Naive thymus-derived CD4-positive, alpha-beta T cell (primary cell): ENCODE measurements around the gene THSD4. TPM values are rescaled to one million over a fixed set of nuclear protein-coding genes. Genes with fewer than 3 reads are reported as not detected.

ENCODE experiments used
- ATAC-seq: fragments of 150-1000 bp; cut with Tn5 transposase; 2 replicates; pipeline ENCODE4 v1.10.0; 2021; ENCODE audit warnings: mild to moderate bottlenecking, moderate library complexity
- CTCF ChIA-PET: fragments of 350-600 bp; sonication (Branson Sonifier 250); formaldehyde crosslinking; loops from one replicate; lab custom pipeline; 2021; ENCODE audit warnings: antibody characterized with exemption; lab: Charles Lee
- POLR2A ChIA-PET: fragments of 350-600 bp; sonication (Branson Sonifier 250); formaldehyde crosslinking; loops from one replicate; lab custom pipeline; 2021; ENCODE audit warnings: antibody characterized with exemption, inconsistent platforms; lab: Charles Lee
- DNase-seq, 9 donors: peaks; one replicate each; pipeline versions ENCODE4 v3.0.0 to v3.0.0-alpha.2; 2020 to 2022; ENCODE audit warnings: mixed read lengths in 1 of 9
- H3K27ac ChIP-seq: one replicate; pipeline ENCODE4 v1.7.0; 2013; ENCODE audit warnings: mild to moderate bottlenecking, low read depth, low read length, moderate library complexity
- H3K27me3 ChIP-seq, 2 donors: one replicate each; pipeline ENCODE4 v1.7.0; 2013; ENCODE audit warnings: low read length in 2 of 2, mild to moderate bottlenecking in 2 of 2, moderate library complexity in 2 of 2; ENCODE audit not compliant: control insufficient read depth in 2 of 2, insufficient read depth in 2 of 2
- H3K36me3 ChIP-seq, 3 experiments: 1 replicate in 2 of 3; 2 replicates in 1 of 3; pipeline ENCODE4 v1.7.0; 2013; ENCODE audit warnings: low read length in 3 of 3, mild to moderate bottlenecking in 3 of 3, moderate library complexity in 1 of 3; ENCODE audit not compliant: insufficient read depth in 3 of 3, control insufficient read depth in 2 of 3
- H3K4me1 ChIP-seq, 2 donors: one replicate each; pipeline ENCODE4 v1.7.0; 2013; ENCODE audit warnings: low read length in 2 of 2, mild to moderate bottlenecking in 2 of 2, moderate library complexity in 1 of 2; ENCODE audit not compliant: control insufficient read depth in 2 of 2, insufficient read depth in 2 of 2
- H3K4me3 ChIP-seq: 2 replicates; pipeline ENCODE4 v1.7.0; 2013; ENCODE audit warnings: mild to moderate bottlenecking, low read length
- H3K9me3 ChIP-seq, 3 experiments: 1 replicate in 2 of 3; 2 replicates in 1 of 3; pipeline ENCODE4 v1.7.0; 2013; ENCODE audit warnings: low read length in 3 of 3; ENCODE audit not compliant: control insufficient read depth in 2 of 3
- H3K27ac Mint-ChIP-seq, 9 donors: one replicate each; pipeline ENCODE4 v1.8.0; 2020 to 2022; ENCODE audit warnings: mixed read lengths in 9 of 9, mild to moderate bottlenecking in 8 of 9, moderate library complexity in 5 of 9, inconsistent platforms in 2 of 9
- H3K27me3 Mint-ChIP-seq, 5 donors: one replicate each; pipeline ENCODE4 v1.8.0; 2021 to 2022; ENCODE audit warnings: mixed read lengths in 5 of 5, mild to moderate bottlenecking in 1 of 5
- H3K36me3 Mint-ChIP-seq, 5 donors: one replicate each; pipeline ENCODE4 v1.8.0; 2020 to 2022; ENCODE audit warnings: mixed read lengths in 5 of 5, mild to moderate bottlenecking in 3 of 5, inconsistent platforms in 1 of 5
- H3K4me1 Mint-ChIP-seq, 7 donors: one replicate each; pipeline ENCODE4 v1.8.0; 2020 to 2022; ENCODE audit warnings: mixed read lengths in 7 of 7, mild to moderate bottlenecking in 3 of 7, inconsistent platforms in 1 of 7
- H3K4me3 Mint-ChIP-seq, 10 donors: one replicate each; pipeline ENCODE4 v1.8.0; 2020 to 2022; ENCODE audit warnings: mild to moderate bottlenecking in 10 of 10, mixed read lengths in 10 of 10, moderate library complexity in 6 of 10, inconsistent platforms in 2 of 10
- H3K9me3 Mint-ChIP-seq, 11 donors: one replicate each; pipeline ENCODE4 v1.8.0; 2020 to 2022; ENCODE audit warnings: mixed read lengths in 11 of 11, mild to moderate bottlenecking in 4 of 11, inconsistent platforms in 1 of 11, moderate library complexity in 1 of 11
- intact Hi-C, 2 donors: fragments of 100-400 bp; cut with micrococcal nuclease; formaldehyde crosslinking; loops; one replicate each; pipeline ENCODE4 v1.15.1; 2023
- polyA plus RNA-seq, 2 donors: library from polyadenylated mRNA; unstranded; fragments of 300-500 nt; fragmentation: Illumina TruSeq; gene quantifications; one replicate each; pipeline ENCODE4 v1.2.3, GENCODE V29; 2021
- total RNA-seq, 6 experiments: library from RNA in 5 of 6; stranded (reverse) in 5 of 6; gene quantifications; 1 replicate in 5 of 6; 2 replicates in 1 of 6; pipeline ENCODE4 v1.2.3 and lab custom pipeline; 2021 to 2026

THSD4 gene
- total and polyA plus RNA-seq, 7 experiments from 2014 or later = not detected

GRCh38 chr15:71532994-71533393 is 417.7 kb downstream of the THSD4 start:
- Histone ChIP-seq H3K4me3 (no peak overlapping the region), H3K36me3 (no peaks in the 10 kb centered on the region), H3K27ac (no peak overlapping the region), H3K4me1 (no peaks in the 10 kb centered on the region), H3K27me3 (no peaks in the 10 kb centered on the region), H3K9me3 (peaks cover 0 to 4% (median 0%) of the 10 kb centered on the region in 3 experiments)
- H3K9me3 Mint-ChIP-seq = peaks cover 0 to 15% (median 7%) of the 10 kb centered on the region in 11 donors
- ATAC-seq (no peak), DNase-seq (no peak)
- no peak overlapping the region for H3K27ac Mint-ChIP-seq
- peaks cover 17 to 36% (median 29%) of the 10 kb centered on the region in 5 donors for H3K27me3 Mint-ChIP-seq
- intact Hi-C loops = loop anchor here in 1 of 2 donors (10.0 kb wide), 1 partner anchor 202 kb away; no protein-coding TSS in a partner anchor
- H3K36me3 Mint-ChIP-seq = peaks cover 0 to 3% (median 0%) of the 10 kb centered on the region in 5 donors
- no peak overlapping the region for H3K4me3 Mint-ChIP-seq
- ChIA-PET POLR2A (no interaction called here), CTCF (no interaction called here)
- no peaks in the 10 kb centered on the region for H3K4me1 Mint-ChIP-seq

- DNase-seq (no peak), ATAC-seq (no peak)
- Mint-ChIP-seq H3K27me3 (peaks cover 6 to 35% (median 22%) of the 10 kb centered on the region in 5 donors), H3K9me3 (peaks cover 0 to 10% (median 2%) of the 10 kb centered on the region in 11 donors), H3K36me3 (peaks cover 0 to 2% (median 0%) of the 10 kb centered on the region in 5 donors), H3K4me1 (no peaks in the 10 kb centered on the region), H3K27ac (no peak overlapping the region), H3K4me3 (no peak overlapping the region)
- CTCF ChIA-PET = no interaction called here
- no peaks in the 10 kb centered on the region for H3K4me1 ChIP-seq
- no peak overlapping the region for H3K4me3 ChIP-seq
- no peaks in the 10 kb centered on the region for H3K27me3 ChIP-seq
- no peaks in the 10 kb centered on the region for H3K9me3 ChIP-seq
- no peaks in the 10 kb centered on the region for H3K36me3 ChIP-seq
- POLR2A ChIA-PET = no interaction called here
- intact Hi-C loops = loop anchor here in 1 of 2 donors (10.0 kb wide), 1 partner anchor 197 kb away; no protein-coding TSS in a partner anchor
- H3K27ac ChIP-seq = no peak overlapping the region
Observed at GRCh38 chr15:71538181-71538580, 422.9 kb downstream of the THSD4 start.

DNA sequence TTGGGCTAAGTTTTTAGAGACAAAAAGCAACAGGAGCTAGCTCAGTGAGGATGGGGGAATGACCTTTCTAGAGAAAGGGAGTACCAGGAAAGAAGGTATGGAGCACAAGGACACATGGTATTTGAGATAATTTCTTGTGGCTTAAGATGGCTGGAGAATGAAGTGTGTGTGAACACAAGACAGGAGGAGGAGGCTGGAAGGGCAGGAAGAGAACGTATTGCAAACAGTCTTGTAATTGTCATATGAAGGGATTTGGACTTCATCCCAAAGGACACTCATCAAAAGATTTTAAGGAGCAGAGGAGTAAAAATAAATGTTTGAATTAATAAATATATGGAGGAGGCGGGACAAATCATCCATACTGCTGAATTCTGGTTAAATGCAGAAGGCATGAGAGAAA is 426.5 kb downstream of the THSD4 start:
- Histone ChIP-seq H3K4me1 (no peaks in the 10 kb centered on the region), H3K9me3 (no peaks in the 10 kb centered on the region), H3K36me3 (no peaks in the 10 kb centered on the region), H3K27me3 (no peaks in the 10 kb centered on the region), H3K4me3 (no peak overlapping the region), H3K27ac (no peak overlapping the region)
- ChIA-PET POLR2A (no interaction called here), CTCF (no interaction called here)
- Mint-ChIP-seq H3K36me3 (peaks cover 0 to 4% (median 0%) of the 10 kb centered on the region in 5 donors), H3K9me3 (peaks cover 0 to 6% (median 0%) of the 10 kb centered on the region in 11 donors), H3K27ac (no peak overlapping the region), H3K4me1 (no peaks in the 10 kb centered on the region), H3K27me3 (peaks cover 6 to 44% (median 22%) of the 10 kb centered on the region in 5 donors), H3K4me3 (no peak overlapping the region)
- intact Hi-C loops = no loop called here
- no peak for ATAC-seq
- DNase-seq = no peak

- no peaks in the 10 kb centered on the region for H3K9me3 ChIP-seq
- no peak overlapping the region for H3K27ac Mint-ChIP-seq
- H3K36me3 ChIP-seq = no peaks in the 10 kb centered on the region
- H3K4me1 ChIP-seq = no peaks in the 10 kb centered on the region
- no peaks in the 10 kb centered on the region for H3K4me1 Mint-ChIP-seq
- DNase-seq = no peak
- no peak overlapping the region for H3K4me3 Mint-ChIP-seq
- intact Hi-C loops = no loop called here
- no peak overlapping the region for H3K4me3 ChIP-seq
- ChIA-PET POLR2A (no interaction called here), CTCF (no interaction called here)
- peaks cover 0 to 6% (median 0%) of the 10 kb centered on the region in 11 donors for H3K9me3 Mint-ChIP-seq
- H3K27ac ChIP-seq = no peak overlapping the region
- no peak for ATAC-seq
- H3K36me3 Mint-ChIP-seq = peaks cover 0 to 4% (median 0%) of the 10 kb centered on the region in 5 donors
- H3K27me3 ChIP-seq = no peaks in the 10 kb centered on the region
- H3K27me3 Mint-ChIP-seq = peaks cover 9 to 51% (median 21%) of the 10 kb centered on the region in 5 donors
Observed at GRCh38 chr15:71542836-71543235, 427.6 kb downstream of the THSD4 start.

GRCh38 chr15:71543413-71543812 is 428.1 kb downstream of the THSD4 start:
- H3K36me3 Mint-ChIP-seq = peaks cover 0 to 4% (median 0%) of the 10 kb centered on the region in 5 donors
- H3K27me3 Mint-ChIP-seq = peaks cover 10 to 52% (median 27%) of the 10 kb centered on the region in 5 donors
- Histone ChIP-seq H3K4me1 (no peaks in the 10 kb centered on the region), H3K27ac (no peak overlapping the region), H3K4me3 (no peak overlapping the region), H3K36me3 (no peaks in the 10 kb centered on the region), H3K9me3 (no peaks in the 10 kb centered on the region), H3K27me3 (no peaks in the 10 kb centered on the region)
- DNase-seq (no peak), ATAC-seq (no peak)
- H3K9me3 Mint-ChIP-seq = peaks cover 0 to 5% (median 0%) of the 10 kb centered on the region in 11 donors
- intact Hi-C loops = no loop called here
- no peaks in the 10 kb centered on the region for H3K4me1 Mint-ChIP-seq
- CTCF ChIA-PET = no interaction called here
- no peak overlapping the region for H3K27ac Mint-ChIP-seq
- POLR2A ChIA-PET = no interaction called here
- no peak overlapping the region for H3K4me3 Mint-ChIP-seq

GRCh38 chr15:71545223-71545760 is 430.0 kb downstream of the THSD4 start:
- Histone ChIP-seq H3K4me1 (no peaks in the 10 kb centered on the region), H3K27ac (no peak overlapping the region), H3K4me3 (no peak overlapping the region), H3K9me3 (no peaks in the 10 kb centered on the region), H3K36me3 (no peaks in the 10 kb centered on the region), H3K27me3 (no peaks in the 10 kb centered on the region)
- Mint-ChIP-seq H3K27ac (no peak overlapping the region), H3K4me3 (no peak overlapping the region), H3K4me1 (no peaks in the 10 kb centered on the region), H3K27me3 (peaks cover 10 to 49% (median 36%) of the 10 kb centered on the region in 5 donors), H3K36me3 (peaks cover 0 to 4% (median 0%) of the 10 kb centered on the region in 5 donors), H3K9me3 (peaks cover 0 to 5% (median 0%) of the 10 kb centered on the region in 11 donors)
- intact Hi-C loops = no loop called here
- ChIA-PET POLR2A (no interaction called here), CTCF (no interaction called here)
- DNase-seq (no peak), ATAC-seq (no peak)

GRCh38 chr15:71545923-71546322 is 430.7 kb downstream of the THSD4 start:
- H3K4me1 Mint-ChIP-seq = no peaks in the 10 kb centered on the region
- no peak for DNase-seq
- ChIA-PET CTCF (no interaction called here), POLR2A (no interaction called here)
- peaks cover 0 to 4% (median 0%) of the 10 kb centered on the region in 5 donors for H3K36me3 Mint-ChIP-seq
- peaks cover 0 to 5% (median 0%) of the 10 kb centered on the region in 11 donors for H3K9me3 Mint-ChIP-seq
- no peak overlapping the region for H3K4me3 Mint-ChIP-seq
- H3K27me3 Mint-ChIP-seq = peaks cover 10 to 49% (median 36%) of the 10 kb centered on the region in 5 donors
- no peak overlapping the region for H3K27ac Mint-ChIP-seq
- Histone ChIP-seq H3K9me3 (no peaks in the 10 kb centered on the region), H3K27ac (no peak overlapping the region), H3K4me3 (no peak overlapping the region), H3K36me3 (no peaks in the 10 kb centered on the region), H3K27me3 (no peaks in the 10 kb centered on the region), H3K4me1 (no peaks in the 10 kb centered on the region)
- intact Hi-C loops = no loop called here
- ATAC-seq = no peak
